22Rv1 (cell line): ENCODE data around the gene SNAP23.

Source experiments
- H3K27ac ChIP-seq: fragments of 450-650 bp; 2 replicates; pipeline ENCODE4 v1.5.1; 2017
- CTCF ChIP-seq: fragments of 450-650 bp; IDR thresholded peaks from 2 replicates; pipeline ENCODE4 v1.5.1; 2017; ENCODE audit warnings: mild to moderate bottlenecking
- ZFX ChIP-seq: fragments of 450-650 bp; IDR thresholded peaks from 2 replicates; pipeline ENCODE4 v1.6.1; 2017; ENCODE audit warnings: antibody characterized with exemption, borderline replicate concordance

The SNAP23 gene

GRCh38 chr15:42510258-42511006 lies 15.0 kb downstream of the SNAP23 start:
- no peak overlapping the region for H3K27ac ChIP-seq
- no peak for TF ChIP-seq CTCF

- TF ChIP-seq ZFX (no peak), CTCF (no peak)
These were observed 15.6 kb downstream of the SNAP23 start for GRCh38 chr15:42511007-42511391.

GRCh38 chr15:42523331-42523730 lies 27.9 kb downstream of the SNAP23 start:
- no peak for TF ChIP-seq ZFX
- TF ChIP-seq CTCF = no peak

More at GRCh38 chr15:42511007-42511391, 15.6 kb downstream of the SNAP23 start:
- H3K27ac ChIP-seq = no peak overlapping the region

GRCh38 chr15:42528970-42529369 lies 33.5 kb downstream of the SNAP23 start:
- no peak overlapping the region for H3K27ac ChIP-seq
- TF ChIP-seq ZFX (no peak), CTCF (no peak)

More at GRCh38 chr15:42523331-42523730, 27.9 kb downstream of the SNAP23 start:
- peak overlapping the region; percentile 27; the same call in 1 of the 2 replicates for H3K27ac ChIP-seq

GRCh38 chr15:42533246-42533645 lies 37.8 kb downstream of the SNAP23 start:
- no peak overlapping the region for H3K27ac ChIP-seq
- no peak for TF ChIP-seq ZFX
- TF ChIP-seq CTCF = no peak

GRCh38 chr15:42544853-42545629 lies 49.6 kb downstream of the SNAP23 start:
- TF ChIP-seq CTCF (no peak), ZFX (no peak)
- H3K27ac ChIP-seq = no peak overlapping the region

GRCh38 chr15:42547918-42548248 lies 52.4 kb downstream of the SNAP23 start:
- peak overlapping the region; percentile 73 for H3K27ac ChIP-seq
- TF ChIP-seq CTCF (no peak), ZFX (no peak)
